ENCODE data around the gene TLK2.

Gene TLK2

DNA sequence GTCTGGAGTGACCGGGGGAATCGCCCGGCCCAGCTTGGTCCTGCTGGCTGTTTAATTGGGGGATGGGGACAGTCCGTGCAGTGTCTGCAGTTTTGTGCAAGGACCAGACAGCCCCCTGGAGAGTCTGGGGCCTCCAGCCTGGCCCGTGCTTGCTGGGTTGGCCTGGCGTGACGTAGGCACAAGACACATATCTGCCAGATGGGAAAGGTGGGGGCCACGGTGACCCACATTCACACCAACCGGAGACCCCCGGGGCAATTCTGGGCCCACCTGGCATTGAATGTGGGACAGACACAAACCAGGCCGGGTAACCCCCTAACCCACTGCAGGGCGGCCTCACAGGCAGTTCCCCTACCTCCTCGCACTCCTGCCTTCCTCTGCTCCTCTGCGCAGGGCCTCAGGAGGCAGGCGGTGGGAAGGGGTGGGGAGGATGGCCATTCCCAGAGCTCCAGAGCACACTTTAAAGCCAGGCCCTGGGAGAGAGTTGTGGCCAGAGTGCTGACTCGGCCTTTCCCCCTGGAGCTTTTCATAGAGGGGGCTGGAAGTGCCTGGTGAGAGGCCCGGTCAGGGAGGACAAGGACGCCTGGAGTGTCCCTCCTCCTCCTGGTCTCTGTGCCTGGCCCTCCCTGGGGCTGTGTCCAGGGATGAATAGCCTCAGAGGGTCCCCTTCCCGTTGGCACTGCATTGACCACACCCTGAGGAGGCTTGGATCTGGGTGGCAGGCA, 150.4 kb downstream of the TLK2 start:
- no peak for DNase-seq (ENCODE audit: low read depth)

DNA sequence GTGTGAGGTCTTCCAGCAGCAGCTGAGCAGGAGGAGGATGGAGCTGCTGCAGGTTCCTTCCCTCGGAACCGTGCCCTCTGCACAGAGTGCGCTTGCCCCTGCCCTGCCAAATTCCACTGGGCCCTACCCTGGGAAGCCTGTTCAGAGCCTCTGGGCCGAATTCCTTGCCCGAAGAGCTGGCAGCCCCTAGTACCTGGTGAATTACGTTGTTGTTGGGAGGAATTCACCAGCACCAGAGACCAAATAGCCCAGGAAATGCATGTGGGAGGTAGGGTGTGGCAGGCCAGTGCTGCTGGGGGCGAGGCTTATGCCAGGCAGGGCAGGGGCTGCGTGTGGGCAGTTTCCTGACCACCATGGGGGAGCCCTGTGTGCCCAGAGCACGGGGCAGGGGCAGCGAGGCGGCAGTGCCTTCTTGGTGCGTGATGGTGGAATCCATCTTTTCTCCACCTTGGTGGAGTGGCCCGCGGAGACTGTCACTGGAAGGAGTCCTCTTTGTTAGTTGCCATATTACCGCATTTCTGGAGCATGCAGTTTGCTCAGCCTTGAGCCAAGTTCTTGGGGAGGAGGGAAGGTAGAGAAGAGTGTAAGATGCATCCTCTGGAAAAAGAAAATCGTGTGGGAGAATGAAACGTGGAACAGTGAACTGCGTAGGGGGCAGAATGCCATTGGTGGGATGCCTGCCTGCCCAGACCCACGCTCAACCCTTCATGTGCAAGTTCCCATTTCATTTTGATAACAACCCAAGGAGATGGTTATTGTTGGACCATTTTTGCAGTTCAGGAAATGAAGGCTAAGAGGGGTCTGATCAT, 151.1 kb downstream of the TLK2 start:
- DNase-seq (ENCODE audit: low read depth), result no peak

DNA sequence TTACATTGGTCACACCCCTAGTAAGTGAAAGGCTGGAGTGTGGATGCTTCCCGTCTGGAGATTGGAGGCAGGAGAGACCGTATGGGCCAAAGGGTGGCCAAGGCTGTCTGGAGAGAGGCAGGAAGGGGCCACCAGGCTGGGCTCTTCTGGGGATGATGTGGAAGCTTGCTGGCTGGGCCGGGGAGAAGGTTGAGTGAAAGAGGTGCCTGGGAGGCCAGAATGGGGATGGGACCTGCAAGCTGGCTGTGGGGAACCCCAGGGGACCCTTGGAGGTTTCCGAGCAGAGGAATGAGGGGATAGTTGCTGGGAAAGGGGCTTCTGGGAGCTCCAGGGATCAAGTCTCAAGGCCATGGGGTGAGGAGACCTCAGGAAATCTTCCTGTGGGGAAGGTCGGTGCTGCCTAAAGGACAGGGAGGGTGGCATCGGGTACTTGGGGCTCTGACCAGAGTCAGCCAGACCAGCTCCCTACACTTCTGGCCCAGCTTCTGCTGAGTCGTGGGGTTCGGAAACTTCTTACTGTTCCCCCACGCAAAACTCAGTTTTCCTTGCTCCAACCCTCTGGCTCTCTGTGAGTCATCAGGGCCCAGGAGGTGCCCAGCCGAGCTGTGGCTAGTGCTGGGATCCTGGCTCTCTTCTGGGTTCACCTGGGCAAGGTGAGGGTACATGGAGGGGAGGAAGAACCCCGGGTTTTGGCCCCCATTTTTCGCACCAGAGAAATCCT, 151.9 kb downstream of the TLK2 start:
- DNase-seq (ENCODE audit: low read depth), result no peak

DNA sequence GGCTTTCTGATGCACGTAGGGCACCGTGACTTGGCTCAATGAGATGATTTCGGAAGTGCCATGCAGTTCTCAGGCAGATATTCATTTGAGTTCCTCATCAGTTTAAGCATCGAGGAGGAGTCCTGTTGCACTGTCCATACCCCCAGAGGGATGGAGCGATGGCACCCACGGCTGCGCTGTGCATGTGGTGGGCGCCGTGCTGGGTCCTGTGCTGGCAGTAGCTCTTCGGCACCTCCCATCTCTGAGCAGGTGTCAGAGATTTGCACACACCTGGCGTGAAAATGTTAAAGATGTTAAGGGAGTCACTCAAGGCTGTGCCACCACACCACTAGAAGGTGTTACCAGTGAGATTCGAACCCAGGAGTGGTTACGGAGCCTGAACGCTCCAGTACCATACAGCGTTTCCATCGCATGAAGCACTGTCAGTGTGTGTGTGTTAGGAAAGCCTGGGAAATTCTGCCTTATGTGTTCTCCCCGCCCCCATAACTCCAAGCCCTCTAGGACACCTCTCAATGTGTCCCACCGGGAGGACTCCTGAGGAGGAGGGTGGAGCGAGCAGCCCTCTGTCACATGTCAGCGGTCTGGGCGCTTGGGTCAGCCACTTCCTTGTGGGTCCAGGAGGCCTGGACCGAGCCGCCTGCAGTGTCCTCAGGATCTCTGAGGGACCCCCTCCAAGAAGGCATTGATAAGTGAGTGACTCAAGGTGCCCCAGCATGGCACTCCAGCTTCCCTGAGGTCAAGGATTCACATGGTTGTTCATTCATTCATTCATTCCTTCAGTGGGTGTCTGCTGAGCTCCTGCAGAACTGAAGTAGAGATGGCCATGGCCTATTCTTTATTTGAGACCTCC, 152.7 kb downstream of the TLK2 start:
- DNase-seq (ENCODE audit: low read depth), result no peak

DNA sequence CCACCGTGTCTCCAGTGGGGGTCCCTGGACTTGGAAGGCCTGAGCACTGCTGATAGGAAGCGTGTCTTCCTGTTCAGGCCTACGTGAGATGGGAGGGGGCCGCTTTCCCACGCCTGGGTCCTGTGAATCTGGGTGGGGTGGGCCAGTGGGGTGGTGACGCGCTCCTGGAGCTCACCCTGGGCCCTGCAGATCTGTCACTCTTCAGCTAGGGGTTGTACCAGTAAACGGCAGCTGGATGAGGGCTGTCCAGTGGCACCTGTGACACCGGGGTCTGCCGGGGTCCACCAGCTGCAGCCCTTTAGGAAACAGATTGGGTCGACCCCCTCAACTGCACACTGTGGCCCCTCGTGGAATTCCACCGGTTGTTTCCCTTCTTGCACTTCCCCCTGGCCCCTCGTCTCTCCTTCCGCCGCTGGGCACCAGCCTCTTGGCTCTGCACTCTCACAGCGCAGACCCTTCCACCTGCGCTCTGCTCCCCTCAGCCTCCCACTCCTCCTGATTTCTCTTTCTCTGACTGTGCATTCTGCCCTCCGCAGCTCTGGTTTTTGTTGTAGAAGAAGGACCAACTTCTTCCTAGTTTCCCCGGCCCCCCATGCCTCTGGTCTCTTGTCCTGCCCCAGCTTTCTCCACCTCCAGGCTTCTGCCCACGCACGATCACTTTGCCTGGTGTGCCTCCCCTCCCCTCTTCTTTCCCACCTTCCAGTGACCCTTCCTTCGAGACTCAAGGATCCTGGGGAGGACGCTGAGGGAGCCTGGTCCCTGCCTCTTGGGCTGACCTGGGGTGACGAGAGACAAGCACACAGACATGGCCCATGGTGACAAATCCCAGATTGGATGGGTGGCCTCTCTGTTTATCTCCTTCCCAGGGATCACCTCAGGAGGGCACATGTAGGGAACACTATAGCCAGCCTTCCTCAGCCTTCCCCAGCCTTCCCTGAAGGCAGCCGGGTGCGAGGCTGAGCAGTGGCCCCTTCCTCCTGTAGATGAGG, 153.6 kb downstream of the TLK2 start:
- DNase-seq (ENCODE audit: low read depth), result no peak

DNA sequence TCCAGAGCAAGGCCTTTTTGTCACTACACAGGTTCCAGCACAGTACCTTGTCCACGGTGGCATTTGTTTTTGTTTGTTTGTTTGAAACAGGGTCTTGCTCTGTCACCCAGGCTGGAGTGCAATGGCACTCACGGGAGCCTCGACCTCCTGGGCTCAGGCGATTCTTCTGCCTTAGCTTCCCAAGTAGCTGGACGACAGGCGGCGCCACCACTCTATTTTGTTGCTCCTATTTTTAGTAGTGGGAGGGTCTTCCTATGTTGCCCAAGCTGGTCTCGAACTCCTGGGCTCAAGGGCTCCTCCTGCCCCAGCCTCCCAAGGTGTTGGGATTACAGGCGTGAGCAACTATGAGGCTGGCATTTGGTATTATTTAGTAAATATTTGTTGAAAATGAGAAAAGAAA, 159.2 kb downstream of the TLK2 start:
- no peak for DNase-seq (ENCODE audit: low read depth)

DNA sequence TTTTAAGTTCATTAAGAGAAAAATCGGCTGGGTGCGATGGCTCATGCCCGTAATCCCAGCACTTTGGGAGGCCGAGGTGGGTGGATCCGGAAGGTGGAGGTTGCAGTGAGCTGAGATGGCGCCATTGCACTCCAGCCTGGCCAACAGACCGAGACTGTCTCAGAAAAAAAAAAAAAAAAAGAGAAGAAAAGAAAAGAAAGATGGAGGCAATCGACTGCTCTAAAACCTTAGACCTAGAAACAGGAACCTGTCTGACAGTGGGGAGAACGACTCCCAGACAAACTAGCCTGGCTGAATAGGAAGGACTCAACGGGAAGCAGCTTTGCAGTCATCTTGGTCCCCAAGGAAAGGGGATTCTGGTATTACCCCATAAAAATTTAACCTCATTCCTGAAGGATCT, 162.5 kb downstream of the TLK2 start:
- no peak for DNase-seq (ENCODE audit: low read depth)

DNA sequence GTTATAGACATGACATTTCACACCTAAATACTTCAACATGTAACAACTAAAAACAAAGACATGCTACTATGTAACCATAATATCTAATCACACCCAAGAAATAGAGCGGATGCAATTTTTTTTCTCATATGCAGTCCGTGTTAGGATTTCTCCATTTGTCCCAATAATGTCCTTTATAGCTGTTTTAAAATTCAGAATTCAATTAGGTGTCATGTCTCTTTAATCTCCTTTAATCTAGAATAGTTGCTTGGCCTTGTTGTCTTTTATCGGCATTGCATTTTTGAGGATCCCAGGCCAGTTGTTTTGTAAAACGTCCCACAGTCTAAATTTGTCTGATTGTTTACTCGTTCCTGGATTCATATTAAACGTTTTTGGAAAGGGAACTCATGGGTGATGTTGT, 163.3 kb downstream of the TLK2 start:
- no peak for DNase-seq (ENCODE audit: low read depth)

DNA sequence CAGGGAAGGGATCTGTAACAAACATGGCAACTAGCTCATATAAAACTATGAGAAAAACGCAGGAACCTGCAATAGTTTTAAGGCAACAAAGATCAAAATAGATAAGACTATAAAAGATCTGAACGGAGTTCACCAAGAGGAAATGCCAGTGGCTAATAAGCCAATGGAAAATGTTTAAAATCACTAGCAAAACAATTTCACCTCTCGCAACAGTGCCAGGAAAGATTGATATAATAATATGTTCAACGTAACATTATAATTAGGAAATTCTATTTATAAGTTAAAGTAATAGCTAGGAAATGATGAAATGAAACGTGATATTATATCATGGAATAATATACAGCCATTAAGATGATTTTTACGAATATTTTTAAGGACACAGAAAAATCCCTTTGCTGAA, 164.9 kb downstream of the TLK2 start:
- DNase-seq (ENCODE audit: low read depth), result no peak

DNA sequence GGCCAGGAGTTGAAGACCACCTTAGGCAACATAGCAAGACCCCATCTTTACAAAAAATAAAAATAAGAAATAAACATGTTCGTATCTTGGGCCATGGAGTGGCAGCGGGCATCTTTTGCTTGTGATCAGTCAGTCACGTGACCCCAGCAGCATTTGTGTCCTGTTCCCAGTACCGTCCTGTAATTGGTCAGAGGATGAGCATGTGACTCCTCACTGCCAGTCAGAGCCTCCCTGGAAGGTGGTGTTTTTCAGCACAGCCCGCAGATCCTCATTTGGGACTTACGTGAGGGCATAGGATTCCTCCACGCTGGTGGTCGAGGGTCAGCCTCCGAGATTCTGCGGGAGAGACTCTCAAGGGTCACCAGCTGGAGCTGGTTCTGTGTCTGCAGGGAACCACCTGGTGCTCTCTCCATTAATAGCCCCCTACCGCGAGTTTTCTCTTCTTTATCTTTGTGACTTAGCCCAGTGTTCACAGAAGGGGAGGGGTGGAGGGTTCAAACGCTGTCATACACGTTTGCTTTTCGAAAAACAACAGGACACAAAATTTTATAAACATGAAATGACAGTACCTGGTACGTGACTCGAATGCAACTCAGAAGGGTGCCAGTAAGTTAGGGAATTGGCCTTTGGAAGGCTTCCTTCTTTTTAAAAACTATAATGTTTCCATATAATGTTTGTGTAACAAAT, 166.0 kb downstream of the TLK2 start:
- no peak for DNase-seq (ENCODE audit: low read depth)

DNA sequence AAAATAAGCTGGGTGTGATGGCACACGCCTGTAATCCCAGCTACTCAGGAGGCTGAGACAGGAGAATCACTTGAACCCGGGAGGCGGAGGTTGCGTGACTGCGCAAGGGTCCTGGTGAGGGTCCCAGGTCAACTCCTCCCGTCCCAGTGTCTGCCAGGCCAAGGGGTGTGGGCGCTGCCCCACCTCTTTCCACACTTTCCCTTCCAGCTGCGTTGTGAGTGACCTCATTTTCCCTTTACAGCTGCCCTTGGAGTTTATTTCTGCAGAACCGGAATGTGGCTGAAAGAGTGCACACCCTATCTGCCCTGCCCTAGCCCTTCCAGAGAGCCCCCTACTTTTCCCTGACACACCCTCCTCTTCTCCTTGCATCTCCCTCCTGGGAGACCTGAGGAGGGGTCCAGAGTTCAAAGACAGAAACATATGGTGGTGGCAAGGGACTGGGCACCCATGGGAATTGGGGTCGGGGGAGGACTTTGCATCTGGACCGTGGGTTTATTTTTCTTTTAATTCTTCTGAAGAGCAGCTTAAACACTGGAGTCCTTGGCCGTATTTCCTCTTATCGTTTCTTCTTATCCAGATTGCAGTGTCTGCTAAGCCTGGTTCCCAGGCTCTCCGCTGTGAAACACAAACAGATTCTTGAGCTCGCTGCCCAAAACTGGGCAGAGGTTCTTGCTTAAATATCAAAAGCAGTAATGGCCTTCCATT, 169.8 kb downstream of the TLK2 start:
- DNase-seq (ENCODE audit: low read depth), result no peak

DNA sequence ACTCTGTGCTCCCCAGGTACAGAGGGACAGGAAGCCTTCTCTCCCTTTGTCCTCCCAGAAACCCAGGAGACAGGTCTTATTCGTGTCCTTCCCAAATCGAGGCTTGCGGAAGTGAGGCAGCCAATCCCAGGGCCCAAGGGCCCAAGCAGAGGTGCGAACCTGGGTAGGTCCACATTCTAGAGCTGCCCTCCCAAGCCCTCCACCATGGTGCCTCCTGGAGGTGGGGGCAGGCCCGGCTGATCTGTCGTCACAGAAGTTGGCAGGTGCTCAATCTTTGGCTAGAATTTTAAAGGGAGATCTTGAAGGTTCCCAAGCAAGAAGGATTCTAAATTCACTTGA, 170.3 kb downstream of the TLK2 start:
- no peak for DNase-seq (ENCODE audit: low read depth)

DNA sequence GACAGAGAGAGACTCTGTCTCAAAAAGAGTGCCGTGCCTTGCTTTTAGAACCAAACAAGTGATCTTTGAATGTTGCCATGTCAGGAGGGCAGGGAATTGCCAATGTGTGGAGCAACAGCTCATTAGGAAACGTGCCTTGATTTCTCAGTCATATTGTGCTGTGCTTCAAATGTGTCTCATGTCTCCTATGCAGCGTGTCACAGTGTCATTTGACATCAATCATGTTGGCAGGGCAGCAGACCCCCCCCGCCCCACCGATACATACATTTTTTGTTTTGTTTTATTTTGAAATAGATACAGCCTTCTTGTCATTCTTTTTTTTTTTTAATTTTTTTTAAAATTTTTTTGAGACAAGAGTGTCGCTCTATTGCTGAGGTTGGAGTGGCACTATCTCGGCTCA, 170.9 kb downstream of the TLK2 start:
- DNase-seq (ENCODE audit: low read depth), result no peak

DNA sequence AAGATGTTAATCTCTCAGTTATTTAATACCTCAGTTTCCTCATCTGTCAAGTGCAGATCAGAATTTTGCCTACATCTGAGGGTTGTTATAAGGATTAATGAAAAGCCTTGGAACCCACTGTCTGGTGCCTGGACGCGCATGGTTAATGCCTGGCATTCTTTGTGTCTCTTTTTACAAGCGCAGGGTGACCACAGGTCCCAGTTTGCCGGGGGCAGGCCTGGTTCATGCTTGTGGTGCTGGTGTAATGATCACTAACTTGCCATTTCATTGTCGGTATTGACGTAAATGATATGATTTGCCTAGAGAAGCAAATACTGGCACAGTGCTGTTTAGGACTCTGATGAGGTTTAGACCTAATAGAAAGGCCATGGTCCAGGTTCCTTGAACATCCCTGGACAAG, 172.0 kb downstream of the TLK2 start:
- DNase-seq (ENCODE audit: low read depth), result no peak

DNA sequence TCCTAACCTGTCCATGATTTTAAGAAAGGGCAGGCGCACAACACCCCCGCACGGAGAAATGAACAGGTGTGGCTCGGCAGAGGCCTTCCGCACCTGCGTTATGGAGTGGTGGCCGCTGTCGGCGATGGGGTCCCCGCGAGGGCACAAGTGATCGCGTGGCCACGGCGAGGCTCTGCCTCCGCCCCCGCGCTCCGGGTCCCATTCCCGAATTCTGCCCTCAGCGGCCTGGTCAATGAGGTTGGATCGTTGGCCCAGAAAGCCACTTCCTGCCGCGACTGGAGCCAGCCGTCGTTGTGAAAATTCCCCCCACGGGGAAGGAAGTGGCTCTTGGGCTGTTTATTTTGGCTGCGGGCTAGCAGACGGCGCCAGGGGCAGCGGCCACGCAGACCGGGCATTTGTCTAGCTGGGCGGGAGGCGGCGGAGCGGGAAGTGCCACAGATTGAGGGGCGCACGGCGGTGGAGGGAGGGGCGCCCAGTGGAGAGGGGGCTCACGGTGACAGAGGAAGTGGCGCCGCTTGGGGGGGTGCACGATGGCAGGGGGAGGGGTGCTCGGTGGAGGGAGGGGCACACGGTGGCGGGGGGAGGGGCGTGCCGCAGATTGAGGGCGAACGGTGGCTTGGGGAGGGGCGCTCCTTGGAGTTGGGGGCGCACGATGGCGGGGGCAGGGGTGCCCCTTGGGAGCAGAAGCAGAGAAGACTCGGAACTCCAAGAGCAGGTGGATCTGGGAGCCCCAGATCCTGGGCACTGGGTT, 173.8 kb downstream of the TLK2 start:
- peak; percentile 13 for DNase-seq (ENCODE audit: low read depth)

DNA sequence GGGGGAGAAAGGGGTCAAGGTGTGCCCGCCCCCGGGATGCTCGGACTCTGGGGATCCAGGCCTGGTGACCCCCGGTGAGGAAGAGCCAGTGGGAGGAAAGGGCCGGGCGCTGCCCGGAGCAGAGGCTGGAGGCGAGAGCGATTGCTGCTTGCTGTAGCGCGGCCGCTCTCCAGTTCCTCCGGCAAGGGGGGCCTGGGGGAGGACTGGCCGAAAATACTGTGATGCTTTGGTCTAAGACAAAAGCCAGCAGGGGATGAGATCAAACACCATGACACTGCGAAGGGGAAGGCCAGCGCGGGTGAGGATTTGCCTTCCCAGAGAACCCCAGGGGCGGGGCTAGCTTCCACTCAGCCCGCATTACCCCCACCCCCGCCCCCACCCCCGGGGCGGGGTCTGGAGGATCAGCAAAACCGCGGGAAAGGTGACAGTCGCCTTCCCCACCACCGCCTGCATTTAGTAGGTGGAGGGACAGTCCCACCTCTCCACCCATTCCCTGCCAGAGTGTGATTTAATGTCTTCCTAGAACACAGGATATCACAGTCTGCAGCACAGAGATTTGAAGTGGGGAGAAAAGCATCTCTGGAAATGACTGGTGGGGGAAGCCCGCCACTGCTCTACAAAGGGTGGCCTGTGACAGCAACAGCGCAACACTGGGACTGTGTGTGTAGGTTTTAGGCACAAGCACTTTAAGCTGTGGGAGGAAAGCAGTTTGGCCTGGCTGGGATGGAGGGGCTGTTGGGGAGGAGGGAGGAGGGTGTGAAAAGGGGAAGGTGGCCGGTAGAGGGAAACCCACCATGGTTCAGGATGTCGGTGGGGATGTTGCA, 174.6 kb downstream of the TLK2 start:
- DNase-seq (ENCODE audit: low read depth), result peak; percentile 70

DNA sequence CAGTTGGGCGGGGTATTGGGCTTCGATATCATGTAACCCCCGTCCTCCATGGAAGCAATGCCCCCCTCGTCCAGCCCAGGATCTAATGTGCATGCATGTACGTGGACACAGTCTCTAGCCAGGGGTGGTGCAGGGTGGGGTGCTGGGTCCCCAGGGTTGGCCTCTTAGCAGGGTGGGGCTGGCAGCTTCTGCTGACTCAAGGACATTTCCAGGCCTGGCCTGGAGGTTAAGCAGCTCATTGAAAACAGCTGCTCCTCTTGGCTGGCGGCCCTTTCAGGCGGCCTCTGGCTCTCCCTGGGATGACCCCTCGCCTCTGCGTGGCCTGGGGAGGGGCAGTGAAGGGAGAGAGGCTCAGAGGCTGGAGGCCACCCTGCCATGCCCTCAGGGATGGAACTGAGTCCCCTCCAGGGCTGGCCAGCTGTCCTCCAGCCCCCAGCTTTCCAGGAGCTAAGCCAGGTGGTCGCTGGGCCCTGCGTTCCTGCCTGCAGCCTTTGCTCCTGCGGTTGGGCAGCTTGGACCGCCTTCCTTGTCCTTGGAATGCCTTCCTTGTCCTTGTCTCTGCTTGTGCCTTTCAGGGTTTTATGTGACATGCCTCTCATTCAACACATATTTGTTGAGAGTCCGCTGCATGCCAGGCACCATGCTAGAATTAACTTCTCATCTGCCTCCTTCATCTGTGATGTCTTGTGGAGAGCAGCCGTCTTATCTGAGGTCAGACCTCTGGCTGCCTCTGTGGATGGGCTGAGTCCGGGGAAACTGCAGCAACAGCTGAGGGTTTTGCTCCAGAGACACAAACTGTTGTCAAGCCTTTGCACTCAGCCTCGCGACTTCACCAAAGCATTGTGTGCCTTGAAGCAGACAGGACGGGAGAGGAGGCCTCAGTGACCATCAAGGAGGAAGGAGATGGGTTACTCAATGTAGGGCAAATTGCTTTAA, 175.5 kb downstream of the TLK2 start:
- DNase-seq (ENCODE audit: low read depth), result no peak

All from stimulated activated CD8-positive, alpha-beta memory T cell treated with anti-CD3 and anti-CD28 coated beads, Interleukin-12 subunit alpha, Interleukin-12 subunit beta, amount 100 ng/mL, for 4 hours (primary cell).